Measurements from ENCODE around the gene LEKR1.

DNA sequence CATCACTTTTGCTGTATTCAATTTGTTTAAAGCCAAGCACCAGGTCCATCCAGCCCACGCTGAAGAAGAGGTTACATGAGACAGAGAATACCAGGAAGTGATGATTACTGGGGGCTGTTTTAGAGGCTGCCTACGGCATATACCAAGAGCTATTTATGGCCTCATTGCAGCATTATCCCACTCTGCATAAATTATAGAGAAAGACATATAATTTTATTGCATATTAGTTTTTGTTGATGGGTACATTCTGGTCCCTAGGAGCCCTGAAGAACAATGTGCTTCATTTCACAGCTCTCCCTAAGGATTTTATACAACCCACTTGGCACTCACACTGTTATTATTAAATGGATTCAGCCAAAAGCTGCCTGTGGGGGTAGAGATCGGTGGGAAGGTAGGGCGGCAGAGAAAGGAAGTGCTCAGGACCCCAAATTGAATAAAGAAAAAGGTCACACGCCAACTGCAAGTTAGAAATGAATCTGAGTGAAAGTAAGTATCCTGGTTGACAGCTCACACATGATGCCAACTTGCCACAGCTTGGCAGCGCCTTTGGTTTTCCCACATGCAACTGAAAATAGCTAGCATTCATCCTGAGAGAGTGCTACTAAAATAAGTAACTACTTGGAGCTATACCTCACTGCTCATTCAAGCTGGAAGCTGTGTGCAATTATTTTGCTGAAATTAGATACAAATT lies 260.1 kb downstream of the LEKR1 start:
- TF ChIP-seq, protein P1, sequence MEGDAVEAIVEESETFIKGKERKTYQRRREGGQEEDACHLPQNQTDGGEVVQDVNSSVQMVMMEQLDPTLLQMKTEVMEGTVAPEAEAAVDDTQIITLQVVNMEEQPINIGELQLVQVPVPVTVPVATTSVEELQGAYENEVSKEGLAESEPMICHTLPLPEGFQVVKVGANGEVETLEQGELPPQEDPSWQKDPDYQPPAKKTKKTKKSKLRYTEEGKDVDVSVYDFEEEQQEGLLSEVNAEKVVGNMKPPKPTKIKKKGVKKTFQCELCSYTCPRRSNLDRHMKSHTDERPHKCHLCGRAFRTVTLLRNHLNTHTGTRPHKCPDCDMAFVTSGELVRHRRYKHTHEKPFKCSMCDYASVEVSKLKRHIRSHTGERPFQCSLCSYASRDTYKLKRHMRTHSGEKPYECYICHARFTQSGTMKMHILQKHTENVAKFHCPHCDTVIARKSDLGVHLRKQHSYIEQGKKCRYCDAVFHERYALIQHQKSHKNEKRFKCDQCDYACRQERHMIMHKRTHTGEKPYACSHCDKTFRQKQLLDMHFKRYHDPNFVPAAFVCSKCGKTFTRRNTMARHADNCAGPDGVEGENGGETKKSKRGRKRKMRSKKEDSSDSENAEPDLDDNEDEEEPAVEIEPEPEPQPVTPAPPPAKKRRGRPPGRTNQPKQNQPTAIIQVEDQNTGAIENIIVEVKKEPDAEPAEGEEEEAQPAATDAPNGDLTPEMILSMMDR (IDR thresholded peaks at IDR 0.05; ENCODE audit: low read depth, low read length), result no peak
- TF ChIP-seq EZH2phosphoT487 (IDR thresholded peaks at IDR 0.05; ENCODE audit: low read depth), result no peak

Data from OCI-LY3 (cell line).